ENCODE data around the gene PDCD11.
A peak's percentile ranks its signal among the peaks of the same experiment; 100 is the strongest.

PDCD11 gene

DNA sequence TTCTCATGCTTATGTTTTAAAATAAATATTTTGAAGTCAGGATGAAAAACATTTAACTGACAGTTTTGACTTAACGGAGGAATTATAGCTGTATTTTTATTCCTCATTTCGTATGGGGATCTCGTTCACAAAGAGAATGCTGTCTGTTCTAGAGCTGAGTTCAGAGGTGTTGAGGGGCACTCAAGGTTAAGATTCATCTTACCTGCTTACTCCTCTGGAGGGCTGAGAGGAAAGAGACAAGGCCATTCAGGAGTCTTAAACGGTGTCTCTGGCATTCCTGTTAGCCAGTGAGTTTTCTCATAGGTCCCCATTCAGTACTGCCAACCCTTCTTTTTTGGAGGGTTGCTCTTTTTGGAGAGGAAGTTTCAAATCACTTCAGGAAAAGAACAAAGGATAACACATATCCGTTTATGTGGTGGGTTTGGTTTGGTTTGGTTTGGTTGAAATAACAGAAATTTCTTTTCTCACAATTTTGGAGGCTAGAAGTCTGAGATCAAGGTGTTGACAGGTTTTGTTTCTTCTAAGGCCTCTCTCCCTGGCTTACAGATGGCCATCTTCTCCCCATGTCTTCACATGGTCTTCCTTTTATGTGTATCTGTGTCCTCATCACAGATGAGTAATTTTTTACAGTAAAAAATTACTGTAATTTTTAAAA, 32.7 kb downstream of the PDCD11 start:
- peak overlapping the region in 6 of 11 experiments; percentile 5 to 54 (median 13); a peak in 10 of 22 replicates for H3K9ac ChIP-seq
- H3K27me3 ChIP-seq, result no peaks in the 10 kb centered on the region
- no peaks in the 10 kb centered on the region for H3K9me3 ChIP-seq (replicated peaks in 1 of 11)
- peak overlapping the region in 3 of 10 experiments; percentile 2 to 17 (median 10); a peak in 3 of 20 replicates for H3K4me3 ChIP-seq
- H3K27ac ChIP-seq, result peak overlapping the region in 9 of 11 experiments; percentile 6 to 71 (median 59); a peak in 16 of 22 replicates
- peak overlapping the region; percentile 26 to 84 (median 72) for H3K4me2 ChIP-seq
- H3K4me1 ChIP-seq, result peaks cover 29 to 38% (median 37%) of the 10 kb centered on the region in 10 experiments
- no peak for TF ChIP-seq Cebpa-rat (IDR thresholded peaks at IDR 0.05)
- peaks cover 0 to 56% (median 10%) of the 10 kb centered on the region in 11 experiments; a peak in 9 of 22 replicates for H4K20me1 ChIP-seq
- H3K36me3 ChIP-seq, result peaks cover 70 to 100% (median 94%) of the 10 kb centered on the region in 11 experiments

DNA sequence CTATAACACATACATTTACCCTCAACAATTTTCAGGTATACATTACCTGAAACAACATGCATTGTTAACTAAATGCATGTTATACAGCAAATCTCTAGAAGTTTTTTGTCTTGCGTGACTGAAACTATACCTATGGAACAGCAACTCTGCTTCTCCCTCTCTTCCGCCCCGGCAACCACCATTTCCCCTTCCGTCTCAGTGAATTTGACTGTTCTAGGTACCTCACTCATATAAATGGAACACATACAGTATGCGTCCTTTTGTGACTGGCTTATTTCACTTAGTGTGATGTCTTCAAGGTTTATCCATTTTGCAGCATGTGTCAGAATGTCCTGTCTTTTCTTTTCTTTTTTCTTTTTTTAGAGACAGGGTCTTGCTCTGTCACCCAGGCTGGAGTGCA, 33.2 kb downstream of the PDCD11 start:
- Histone ChIP-seq H3K4me3 (peak overlapping the region in 3 of 10 experiments; percentile 2 to 17 (median 10); a peak in 2 of 20 replicates), H3K9ac (peak overlapping the region in 5 of 11 experiments; percentile 5 to 54 (median 15); a peak in 4 of 22 replicates), H3K27ac (peak overlapping the region in 7 of 11 experiments; percentile 40 to 71 (median 60); a peak in 13 of 22 replicates), H3K27me3 (no peaks in the 10 kb centered on the region), H3K4me1 (peaks cover 34 to 43% (median 37%) of the 10 kb centered on the region in 10 experiments), H3K36me3 (peaks cover 70 to 100% (median 94%) of the 10 kb centered on the region in 11 experiments), H3K9me3 (replicated peaks in 1 of 11) (no peaks in the 10 kb centered on the region), H4K20me1 (peaks cover 0 to 56% (median 8%) of the 10 kb centered on the region in 11 experiments; a peak in 9 of 22 replicates), H3K4me2 (peak overlapping the region; percentile 26 to 84 (median 72); a peak in 21 of 22 replicates)
- TF ChIP-seq Cebpa-rat (IDR thresholded peaks at IDR 0.05), result no peak

DNA sequence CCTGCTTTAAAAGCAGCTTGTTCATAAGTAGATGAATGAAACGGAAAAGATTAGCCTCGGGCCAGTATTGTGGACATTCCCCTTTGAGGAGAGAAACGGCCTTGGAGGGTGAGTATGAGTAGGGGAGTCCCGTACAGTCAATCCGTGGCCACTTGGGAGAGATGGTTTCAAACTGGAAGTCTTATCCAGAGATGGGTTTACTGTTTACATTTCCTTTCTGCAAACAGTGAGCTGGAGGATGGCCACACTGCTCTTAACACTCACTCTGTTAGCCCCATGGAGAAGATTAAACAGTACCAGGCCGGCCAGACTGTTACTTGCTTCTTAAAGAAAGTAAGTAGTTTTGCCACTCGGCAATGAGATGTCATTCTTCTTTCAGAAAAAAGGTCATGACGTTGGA, 35.5 kb downstream of the PDCD11 start:
- H3K4me3 ChIP-seq, result no peak overlapping the region
- peaks cover 35 to 62% (median 49%) of the 10 kb centered on the region in 10 experiments for H3K4me1 ChIP-seq
- no peak overlapping the region for H3K4me2 ChIP-seq
- no peak overlapping the region for H3K27ac ChIP-seq
- no peak overlapping the region for H3K9ac ChIP-seq
- no peaks in the 10 kb centered on the region for H3K27me3 ChIP-seq
- peaks cover 70 to 100% (median 92%) of the 10 kb centered on the region in 11 experiments for H3K36me3 ChIP-seq
- H4K20me1 ChIP-seq, result peaks cover 0 to 53% (median 8%) of the 10 kb centered on the region in 11 experiments; a peak in 8 of 22 replicates
- no peak for TF ChIP-seq Cebpa-rat (IDR thresholded peaks at IDR 0.05)
- no peaks in the 10 kb centered on the region for H3K9me3 ChIP-seq (replicated peaks in 1 of 11)

DNA sequence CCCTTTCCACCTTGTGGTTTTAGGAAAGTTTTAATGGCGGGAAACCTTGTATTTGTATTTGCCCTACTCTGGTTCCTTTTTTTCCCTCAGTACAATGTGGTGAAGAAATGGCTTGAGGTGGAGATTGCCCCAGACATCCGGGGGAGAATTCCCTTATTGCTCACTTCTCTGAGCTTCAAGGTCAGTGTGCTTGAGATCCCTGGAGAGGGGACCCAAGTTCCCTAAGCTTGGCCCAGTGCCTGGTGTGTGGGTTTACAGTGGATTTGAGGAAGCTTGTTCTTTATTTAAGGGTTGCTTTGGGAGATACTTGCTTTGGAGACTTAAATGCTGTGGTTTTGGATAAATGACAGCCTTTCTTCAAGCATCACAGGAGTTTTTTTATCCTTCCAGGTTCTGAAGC, 37.4 kb downstream of the PDCD11 start:
- Histone ChIP-seq H4K20me1 (peaks cover 0 to 55% (median 14%) of the 10 kb centered on the region in 11 experiments; a peak in 9 of 22 replicates), H3K36me3 (peaks cover 75 to 100% (median 94%) of the 10 kb centered on the region in 11 experiments), H3K4me2 (peak overlapping the region in 1 of 11 experiments; percentile 17; a peak in 1 of 22 replicates), H3K9me3 (replicated peaks in 1 of 11) (no peaks in the 10 kb centered on the region), H3K9ac (no peak overlapping the region), H3K27ac (no peak overlapping the region), H3K4me3 (no peak overlapping the region), H3K27me3 (no peaks in the 10 kb centered on the region), H3K4me1 (peaks cover 25 to 49% (median 36%) of the 10 kb centered on the region in 10 experiments)
- TF ChIP-seq Cebpa-rat (IDR thresholded peaks at IDR 0.05), result no peak

DNA sequence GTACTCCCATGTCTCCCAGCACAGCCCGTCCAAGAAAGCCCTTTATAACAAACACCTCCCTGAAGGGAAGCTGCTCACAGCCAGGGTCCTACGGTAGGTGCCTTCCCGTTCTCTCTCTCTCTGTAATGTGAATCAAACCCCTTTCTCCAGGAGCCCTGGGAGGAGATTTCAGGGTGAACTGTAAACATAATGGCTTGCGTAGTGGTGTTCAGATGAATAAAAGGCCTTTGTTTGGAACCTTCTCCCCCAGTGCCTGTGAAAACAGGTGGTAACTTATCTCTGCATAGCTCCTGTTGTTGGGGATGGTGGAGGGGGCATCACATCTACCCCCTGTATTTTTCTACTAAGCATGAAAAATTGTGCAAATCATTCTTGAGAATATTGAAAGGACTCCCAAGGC, 43.4 kb downstream of the PDCD11 start:
- Histone ChIP-seq H3K4me2 (no peak overlapping the region), H3K36me3 (peaks cover 96 to 100% (median 98%) of the 10 kb centered on the region in 11 experiments), H3K27ac (no peak overlapping the region)

DNA sequence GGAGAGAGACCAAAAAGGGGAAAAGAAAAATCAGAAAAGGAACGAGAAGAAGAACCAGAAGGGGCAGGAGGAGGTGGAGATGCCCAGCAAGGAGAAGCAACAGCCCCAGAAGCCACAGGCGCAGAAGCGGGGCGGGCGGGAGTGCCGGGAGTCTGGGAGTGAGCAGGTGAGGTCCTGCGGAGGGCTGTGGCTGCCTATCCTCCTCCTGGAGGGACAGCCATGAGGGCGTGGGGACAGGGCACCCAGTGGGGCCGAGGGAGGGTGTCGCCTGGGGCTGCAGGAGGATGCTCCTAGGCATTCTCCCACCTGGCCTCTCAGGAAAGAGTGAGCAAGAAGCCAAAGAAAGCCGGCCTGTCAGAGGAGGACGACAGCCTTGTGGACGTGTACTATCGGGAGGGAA, 44.0 kb downstream of the PDCD11 start:
- Histone ChIP-seq H3K9ac (peak overlapping the region in 1 of 11 experiments; percentile 37; a peak in 1 of 22 replicates), H3K4me3 (no peak overlapping the region), H3K9me3 (replicated peaks in 1 of 11) (no peaks in the 10 kb centered on the region), H3K27ac (no peak overlapping the region), H3K27me3 (no peaks in the 10 kb centered on the region), H3K4me2 (no peak overlapping the region), H3K4me1 (peaks cover 9 to 53% (median 15%) of the 10 kb centered on the region in 10 experiments; a peak in 18 of 20 replicates), H4K20me1 (peaks cover 0 to 85% (median 49%) of the 10 kb centered on the region in 11 experiments; a peak in 18 of 22 replicates), H3K36me3 (peaks cover 98 to 100% (median 100%) of the 10 kb centered on the region in 11 experiments)
- TF ChIP-seq Cebpa-rat (IDR thresholded peaks at IDR 0.05), result no peak

More for the DNA sequence above, 43.4 kb downstream of the PDCD11 start:
- peak overlapping the region in 2 of 11 experiments; percentile 24 to 37; a peak in 1 of 22 replicates for H3K9ac ChIP-seq
- H3K9me3 ChIP-seq (replicated peaks in 1 of 11), result no peaks in the 10 kb centered on the region
- no peak for TF ChIP-seq Cebpa-rat (IDR thresholded peaks at IDR 0.05)
- H3K4me3 ChIP-seq, result no peak overlapping the region
- no peaks in the 10 kb centered on the region for H3K27me3 ChIP-seq
- peaks cover 11 to 47% (median 17%) of the 10 kb centered on the region in 10 experiments; a peak in 18 of 20 replicates for H3K4me1 ChIP-seq
- peaks cover 0 to 78% (median 43%) of the 10 kb centered on the region in 11 experiments; a peak in 17 of 22 replicates for H4K20me1 ChIP-seq

DNA sequence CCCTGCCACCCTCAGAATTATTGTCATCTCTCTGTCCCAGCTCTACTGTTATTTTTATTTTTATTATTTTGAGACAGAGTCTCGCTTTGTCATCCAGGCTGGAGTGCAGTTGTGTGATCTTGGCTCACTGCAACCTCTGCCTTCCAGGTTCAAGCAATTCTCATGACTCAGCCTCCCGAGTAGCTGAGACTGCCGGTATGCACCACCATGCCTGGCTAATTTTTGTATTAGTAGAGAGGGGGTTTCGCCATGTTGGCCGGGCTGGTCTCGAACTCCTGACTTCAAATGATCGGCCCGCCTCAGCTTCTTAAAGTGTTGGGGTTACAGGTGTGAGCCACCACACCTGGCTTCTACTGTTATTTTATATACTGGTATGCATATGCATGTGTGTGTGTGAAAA, 44.8 kb downstream of the PDCD11 start:
- peaks cover 0 to 91% (median 57%) of the 10 kb centered on the region in 11 experiments; a peak in 19 of 22 replicates for H4K20me1 ChIP-seq
- H3K9me3 ChIP-seq (replicated peaks in 1 of 11), result no peaks in the 10 kb centered on the region
- peak overlapping the region in 1 of 11 experiments; percentile 51; a peak in 1 of 22 replicates for H3K9ac ChIP-seq
- no peak overlapping the region for H3K4me3 ChIP-seq
- no peaks in the 10 kb centered on the region for H3K27me3 ChIP-seq
- no peak for TF ChIP-seq Cebpa-rat (IDR thresholded peaks at IDR 0.05)
- peaks cover under 1 to 61% (median 8%) of the 10 kb centered on the region in 10 experiments; a peak in 17 of 20 replicates for H3K4me1 ChIP-seq
- H3K27ac ChIP-seq, result peak overlapping the region in 3 of 11 experiments; percentile 2 to 32 (median 30); a peak in 3 of 22 replicates
- peak overlapping the region in 2 of 11 experiments; percentile 47 to 60; a peak in 4 of 22 replicates for H3K4me2 ChIP-seq
- peaks cover 99 to 100% (median 100%) of the 10 kb centered on the region in 11 experiments for H3K36me3 ChIP-seq

DNA sequence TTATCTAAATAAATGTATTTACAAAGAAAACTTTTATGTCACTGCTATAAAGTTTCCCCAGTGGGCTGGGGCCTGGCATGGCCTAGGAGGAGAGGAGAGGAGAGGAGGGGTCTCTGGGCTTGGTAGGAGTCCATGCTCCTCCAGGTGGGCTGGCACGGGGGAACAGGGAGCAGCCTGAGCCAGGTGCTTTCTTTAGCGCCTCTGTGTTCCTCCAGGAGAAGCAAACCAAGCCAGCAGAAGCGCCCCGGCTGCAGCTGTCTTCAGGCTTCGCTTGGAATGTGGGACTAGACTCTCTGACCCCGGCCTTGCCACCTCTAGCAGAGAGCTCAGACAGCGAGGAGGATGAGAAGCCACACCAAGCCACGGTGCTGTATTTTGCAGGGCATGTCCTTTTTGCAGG, 45.2 kb downstream of the PDCD11 start:
- Histone ChIP-seq H4K20me1 (peaks cover 0 to 91% (median 57%) of the 10 kb centered on the region in 11 experiments; a peak in 20 of 22 replicates), H3K4me1 (peaks cover 0 to 65% (median 7%) of the 10 kb centered on the region in 10 experiments; a peak in 12 of 20 replicates), H3K4me3 (no peak overlapping the region), H3K27ac (peak overlapping the region in 3 of 11 experiments; percentile 2 to 32 (median 30); a peak in 4 of 22 replicates), H3K36me3 (peaks cover 99 to 100% (median 100%) of the 10 kb centered on the region in 11 experiments), H3K9ac (peak overlapping the region in 2 of 11 experiments; percentile 30 to 51; a peak in 2 of 22 replicates), H3K9me3 (replicated peaks in 1 of 11) (no peaks in the 10 kb centered on the region), H3K27me3 (no peaks in the 10 kb centered on the region), H3K4me2 (peak overlapping the region in 3 of 11 experiments; percentile 25 to 60 (median 47); a peak in 6 of 22 replicates)
- TF ChIP-seq Cebpa-rat (IDR thresholded peaks at IDR 0.05), result no peak
